ENCODE data around the gene MYOZ2. TPM values are rescaled to one million over a fixed set of nuclear protein-coding genes. Genes with fewer than 3 reads are reported as not detected.
"Not testable (repeated sequence)": the region's sequence is repeated elsewhere in the genome, so short reads cannot be mapped to it uniquely, and the experiment has no call there.

MYOZ2 gene
- total RNA-seq, 1 donor from 2014 or later: 0.23 TPM

DNA sequence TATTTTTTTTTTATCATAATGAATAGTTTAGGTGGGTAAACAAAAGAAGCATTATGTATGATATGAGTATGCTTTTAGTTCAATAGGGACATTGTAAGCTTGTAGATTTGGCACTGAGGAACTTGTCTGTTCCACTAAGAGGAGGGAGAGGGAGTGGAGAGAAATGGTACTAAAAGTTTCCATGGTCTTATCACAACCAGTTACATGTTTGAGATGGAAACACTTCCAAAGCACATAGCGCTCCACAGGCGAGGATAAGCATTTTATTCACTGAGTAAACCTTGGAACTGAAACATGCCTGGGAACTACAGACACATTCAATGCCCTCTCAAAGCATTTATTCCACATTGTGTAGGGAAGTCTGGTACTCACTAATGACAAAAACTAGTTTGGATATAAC, 15.5 kb downstream of the MYOZ2 start:
- intact Hi-C loops (cut with DNase I): no loop called here
- DNase-seq (no peak), ATAC-seq (no peak)
- TF ChIP-seq CTCF (IDR thresholded peaks at IDR 0.05): no peak
- no peaks in the 10 kb centered on the region for H3K27me3 ChIP-seq
- H3K4me1 ChIP-seq: no peaks in the 10 kb centered on the region
- H3K36me3 ChIP-seq: no peaks in the 10 kb centered on the region
- no peak overlapping the region for H3K27ac ChIP-seq
- no peak overlapping the region for H3K4me3 ChIP-seq
- no peaks in the 10 kb centered on the region for H3K9me3 ChIP-seq

- Histone ChIP-seq H3K27ac (no peak overlapping the region), H3K9me3 (no peaks in the 10 kb centered on the region), H3K4me3 (no peak overlapping the region), H3K36me3 (no peaks in the 10 kb centered on the region), H3K4me1 (no peaks in the 10 kb centered on the region), H3K27me3 (no peaks in the 10 kb centered on the region)
- no peak for DNase-seq
- intact Hi-C loops (cut with DNase I): no loop called here
- ATAC-seq: no peak
- no peak for TF ChIP-seq CTCF (IDR thresholded peaks at IDR 0.05)
Observed at GRCh38 chr4:119152741-119153140, 17.1 kb downstream of the MYOZ2 start.

GRCh38 chr4:119162174-119162573, 26.5 kb downstream of the MYOZ2 start:
- H3K27ac ChIP-seq: no peak overlapping the region
- intact Hi-C loops (cut with DNase I): no loop called here
- ATAC-seq (no peak), DNase-seq (no peak)
- H3K4me1 ChIP-seq: no peaks in the 10 kb centered on the region
- H3K27me3 ChIP-seq: no peaks in the 10 kb centered on the region
- TF ChIP-seq CTCF (IDR thresholded peaks at IDR 0.05): no peak
- H3K4me3 ChIP-seq: no peak overlapping the region
- no peaks in the 10 kb centered on the region for H3K9me3 ChIP-seq
- H3K36me3 ChIP-seq: no peaks in the 10 kb centered on the region

DNA sequence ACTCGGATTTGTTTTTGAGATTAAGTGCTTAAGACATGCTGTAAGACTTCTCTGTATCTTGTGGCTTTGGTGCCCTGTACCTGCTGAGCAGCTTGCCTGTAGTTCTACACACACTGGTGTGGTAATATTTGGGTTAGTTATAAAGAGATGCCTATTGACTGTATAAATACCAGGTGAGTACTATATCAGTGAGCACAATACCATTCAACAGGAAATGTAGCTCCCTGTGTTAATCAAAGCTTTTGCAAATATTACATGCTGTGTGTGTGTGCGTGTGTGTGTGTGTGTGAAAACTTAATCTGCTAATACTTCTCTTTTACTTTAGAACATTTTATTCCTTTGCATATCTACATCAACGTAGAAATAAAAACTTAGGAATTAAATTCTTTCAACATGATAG, 30.1 kb downstream of the MYOZ2 start:
- ATAC-seq (no peak), DNase-seq (no peak)
- Histone ChIP-seq H3K27me3 (no peaks in the 10 kb centered on the region), H3K4me3 (no peak overlapping the region), H3K36me3 (no peaks in the 10 kb centered on the region), H3K4me1 (no peaks in the 10 kb centered on the region), H3K27ac (no peak overlapping the region), H3K9me3 (no peaks in the 10 kb centered on the region)
- intact Hi-C loops (cut with DNase I): no loop called here
- no peak for TF ChIP-seq CTCF (IDR thresholded peaks at IDR 0.05)

GRCh38 chr4:119170195-119170594, 34.6 kb downstream of the MYOZ2 start:
- H3K27me3 ChIP-seq: no peaks in the 10 kb centered on the region
- H3K36me3 ChIP-seq: no peaks in the 10 kb centered on the region
- no peak overlapping the region for H3K4me3 ChIP-seq
- H3K4me1 ChIP-seq: no peaks in the 10 kb centered on the region
- DNase-seq: no peak
- TF ChIP-seq CTCF (IDR thresholded peaks at IDR 0.05): no peak
- no peaks in the 10 kb centered on the region for H3K9me3 ChIP-seq
- no peak for ATAC-seq
- H3K27ac ChIP-seq: no peak overlapping the region
- intact Hi-C loops (cut with DNase I): no loop called here

- no peaks in the 10 kb centered on the region for H3K4me1 ChIP-seq
- no peak overlapping the region for H3K4me3 ChIP-seq
- TF ChIP-seq CTCF (IDR thresholded peaks at IDR 0.05): no peak
- H3K27ac ChIP-seq: no peak overlapping the region
- H3K36me3 ChIP-seq: no peaks in the 10 kb centered on the region
- H3K9me3 ChIP-seq: no peaks in the 10 kb centered on the region
- ATAC-seq (no peak), DNase-seq (no peak)
- intact Hi-C loops (cut with DNase I): no loop called here
- no peaks in the 10 kb centered on the region for H3K27me3 ChIP-seq
Observed at GRCh38 chr4:119172223-119172622, 36.6 kb downstream of the MYOZ2 start.

DNA sequence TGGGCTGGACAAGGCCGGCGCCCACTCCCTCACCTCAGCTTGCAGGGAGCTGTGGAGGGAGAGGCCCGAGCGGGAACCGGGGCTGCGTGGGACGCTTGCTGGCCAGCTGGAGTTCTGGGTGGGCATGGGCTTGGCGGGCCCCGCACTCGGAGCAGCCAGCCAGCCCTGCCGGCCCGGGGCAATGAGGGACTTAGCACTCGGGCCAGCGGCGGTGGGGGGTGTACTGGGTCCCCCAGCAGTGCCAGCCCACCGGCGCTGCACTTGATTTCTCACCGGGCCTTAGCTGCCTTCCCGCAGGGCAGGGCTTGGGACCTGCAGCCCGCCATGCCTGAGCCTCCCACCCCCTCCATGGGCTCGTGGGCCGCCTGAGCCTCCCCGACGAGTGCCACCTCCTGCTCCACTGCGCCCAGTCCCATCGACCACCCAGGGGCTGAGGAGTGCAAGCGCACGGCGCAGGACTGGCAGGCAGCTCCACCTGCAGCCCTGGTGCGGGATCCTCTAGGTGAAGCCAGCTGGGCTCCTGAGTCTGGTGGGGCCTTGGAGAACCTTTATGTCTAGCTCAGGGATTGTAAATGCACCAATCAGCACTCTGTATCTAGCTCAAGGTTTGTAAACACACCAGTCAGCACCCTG, 38.2 kb downstream of the MYOZ2 start:
- H3K9me3 ChIP-seq; H3K4me3 ChIP-seq; H3K27me3 ChIP-seq; intact Hi-C loops (cut with DNase I); ATAC-seq; H3K36me3 ChIP-seq; H3K4me1 ChIP-seq; H3K27ac ChIP-seq; DNase-seq: not testable (repeated sequence)

Data from upper lobe of right lung (tissue), 1 donor.